Panc1 (cell line): ENCODE measurements around the gene ATP1A3. TPM values are rescaled to one million over a fixed set of nuclear protein-coding genes. Genes with fewer than 3 reads are reported as not detected.
A peak's percentile ranks its signal among the peaks of the same experiment; 100 is the strongest.

Experiments used
- ATAC-seq: fragments of 200-7000 bp; cut with Tn5 transposase; 2 replicates; pipeline ENCODE4 v1.9.1; 2020; ENCODE audit warnings: mild to moderate bottlenecking, moderate library complexity
- BruUV-seq: library from RNA; stranded (reverse); fragments of 400-500 nt; replicated peaks from 2 replicates; lab custom pipeline; 2021; lab: Mats Ljungman, UMichigan
- CTCF ChIA-PET: fragments of 300-600 bp; sonication (Branson Sonifier 250); formaldehyde crosslinking; loops from one replicate; lab custom pipeline; 2022; ENCODE audit warnings: antibody characterized with exemption; lab: Charles Lee
- POLR2A ChIA-PET: fragments of 300-600 bp; sonication (Branson Sonifier 250); formaldehyde crosslinking; loops from one replicate; lab custom pipeline; 2022; ENCODE audit warnings: antibody characterized with exemption; lab: Charles Lee
- DNase-seq: peaks from one replicate; pipeline ENCODE4 v3.0.0-alpha.2; 2010; ENCODE audit warnings: low read depth, low spot score
- H3K27ac ChIP-seq: 2 replicates; pipeline ENCODE4 v1.5.1; 2011; ENCODE audit warnings: mild to moderate bottlenecking, low read length, inconsistent platforms
- H3K27me3 ChIP-seq: fragments of 200-500 bp; sonication (Bioruptor generic); 2 replicates; pipeline ENCODE4 v1.6.0; 2014; ENCODE audit warnings: low read length, inconsistent platforms; ENCODE audit not compliant: control insufficient read depth, insufficient read depth
- H3K36me3 ChIP-seq: fragments of 200-500 bp; sonication (Bioruptor generic); 2 replicates; pipeline ENCODE4 v1.5.1; 2014; ENCODE audit warnings: inconsistent platforms, mild to moderate bottlenecking, low read length, moderate library complexity; ENCODE audit not compliant: control insufficient read depth, insufficient read depth
- H3K4me1 ChIP-seq: 2 replicates; pipeline ENCODE4 v1.5.1; 2011; ENCODE audit warnings: inconsistent platforms, mild to moderate bottlenecking, low read length, moderate library complexity; ENCODE audit not compliant: control insufficient read depth, insufficient read depth
- H3K4me3 ChIP-seq, 2 experiments: 2 replicates each; pipeline ENCODE4 v1.5.1; 2011 to 2012; ENCODE audit warnings: low read depth in 2 of 2, low read length in 2 of 2, mild to moderate bottlenecking in 2 of 2, inconsistent platforms in 1 of 2, moderate library complexity in 1 of 2
- H3K9me3 ChIP-seq: fragments of 200-500 bp; sonication (Bioruptor generic); 2 replicates; pipeline ENCODE4 v1.5.1; 2014; ENCODE audit warnings: low read depth, mild to moderate bottlenecking, inconsistent platforms, low read length, moderate library complexity; ENCODE audit not compliant: control insufficient read depth, insufficient read depth
- SIN3A ChIP-seq: IDR thresholded peaks from 2 replicates; pipeline ENCODE4 v1.6.1; 2012; ENCODE audit warnings: low read depth, mild to moderate bottlenecking, low read length, moderate library complexity, borderline replicate concordance; ENCODE audit not compliant: insufficient read depth
- TCF7L2 ChIP-seq: IDR thresholded peaks from 2 replicates; pipeline ENCODE4 v1.6.1; 2011; ENCODE audit warnings: mild to moderate bottlenecking, low read depth, low read length, inconsistent platforms
- in situ Hi-C: cut with HindIII; loops from 2 replicates; pipeline ENCODE4 v1.10.0; 2016; ENCODE audit warnings: low sequenced_read_pairs, low pct_unique_long_range_greater_than_20kb
- intact Hi-C: fragments of 100-400 bp; cut with micrococcal nuclease; formaldehyde crosslinking; loops from one replicate; pipeline ENCODE4 v1.10.0; 2022; ENCODE audit not compliant: unreplicated experiment
- total RNA-seq: library from RNA; stranded (reverse); gene quantifications from one replicate; pipeline ENCODE4 v1.2.1, GENCODE V29; 2021; ENCODE audit not compliant: unreplicated experiment
- TF ChIP-seq, protein P1 (sequence below), 2 experiments: IDR thresholded peaks; 2 replicates each; pipeline ENCODE4 v1.6.1; 2011 to 2012; ENCODE audit warnings: low read depth in 2 of 2, control low read depth in 1 of 2, low read length in 1 of 2, mild to moderate bottlenecking in 1 of 2, moderate library complexity in 1 of 2; ENCODE audit not compliant: insufficient read depth in 1 of 2

The ATP1A3 gene
- total RNA-seq, 1 experiment from 2014 or later: 4.9 TPM

DNA sequence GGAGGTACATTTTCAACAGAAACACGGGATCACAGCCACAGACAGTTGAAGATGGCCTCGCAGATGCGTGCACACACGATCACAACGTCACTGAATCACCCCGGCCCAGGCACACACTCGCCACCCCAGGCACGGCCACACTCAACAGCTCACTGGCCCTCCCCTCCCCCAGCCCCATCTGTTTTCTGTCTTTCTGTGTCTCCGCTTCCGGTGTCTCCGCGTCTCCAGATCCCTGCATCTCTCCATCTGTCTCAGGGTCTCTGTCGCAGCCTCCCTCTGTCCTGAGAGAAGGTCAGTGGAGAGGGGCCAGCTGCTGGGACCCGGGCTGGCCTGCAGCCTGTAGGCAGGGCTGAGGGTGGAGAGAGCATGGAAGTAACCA is 3.8 kb upstream of the ATP1A3 start:
- DNase-seq (no peak), ATAC-seq (no peak)
- Histone ChIP-seq H3K36me3 (no peaks in the 10 kb centered on the region; the same call in 1 of the 2 replicates), H3K4me1 (no peaks in the 10 kb centered on the region), H3K27me3 (peaks cover 4% of the 10 kb centered on the region; the same call in 1 of the 2 replicates), H3K4me3 (no peak overlapping the region), H3K9me3 (no peaks in the 10 kb centered on the region), H3K27ac (no peak overlapping the region)
- in situ Hi-C loops: no loop called here
- ChIA-PET POLR2A (no interaction called here), CTCF (no interaction called here)
- TF ChIP-seq, protein P1, sequence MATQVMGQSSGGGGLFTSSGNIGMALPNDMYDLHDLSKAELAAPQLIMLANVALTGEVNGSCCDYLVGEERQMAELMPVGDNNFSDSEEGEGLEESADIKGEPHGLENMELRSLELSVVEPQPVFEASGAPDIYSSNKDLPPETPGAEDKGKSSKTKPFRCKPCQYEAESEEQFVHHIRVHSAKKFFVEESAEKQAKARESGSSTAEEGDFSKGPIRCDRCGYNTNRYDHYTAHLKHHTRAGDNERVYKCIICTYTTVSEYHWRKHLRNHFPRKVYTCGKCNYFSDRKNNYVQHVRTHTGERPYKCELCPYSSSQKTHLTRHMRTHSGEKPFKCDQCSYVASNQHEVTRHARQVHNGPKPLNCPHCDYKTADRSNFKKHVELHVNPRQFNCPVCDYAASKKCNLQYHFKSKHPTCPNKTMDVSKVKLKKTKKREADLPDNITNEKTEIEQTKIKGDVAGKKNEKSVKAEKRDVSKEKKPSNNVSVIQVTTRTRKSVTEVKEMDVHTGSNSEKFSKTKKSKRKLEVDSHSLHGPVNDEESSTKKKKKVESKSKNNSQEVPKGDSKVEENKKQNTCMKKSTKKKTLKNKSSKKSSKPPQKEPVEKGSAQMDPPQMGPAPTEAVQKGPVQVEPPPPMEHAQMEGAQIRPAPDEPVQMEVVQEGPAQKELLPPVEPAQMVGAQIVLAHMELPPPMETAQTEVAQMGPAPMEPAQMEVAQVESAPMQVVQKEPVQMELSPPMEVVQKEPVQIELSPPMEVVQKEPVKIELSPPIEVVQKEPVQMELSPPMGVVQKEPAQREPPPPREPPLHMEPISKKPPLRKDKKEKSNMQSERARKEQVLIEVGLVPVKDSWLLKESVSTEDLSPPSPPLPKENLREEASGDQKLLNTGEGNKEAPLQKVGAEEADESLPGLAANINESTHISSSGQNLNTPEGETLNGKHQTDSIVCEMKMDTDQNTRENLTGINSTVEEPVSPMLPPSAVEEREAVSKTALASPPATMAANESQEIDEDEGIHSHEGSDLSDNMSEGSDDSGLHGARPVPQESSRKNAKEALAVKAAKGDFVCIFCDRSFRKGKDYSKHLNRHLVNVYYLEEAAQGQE (IDR thresholded peaks at IDR 0.05; ENCODE audit: insufficient read depth in 1 of 2, low read depth in 2 of 2, low read length in 1 of 2): 0 out of 4 replicates have a peak, but pooled peaks of 1 of the 2 experiments have one; percentile 25
- no peak for TF ChIP-seq SIN3A
- no TSS peak for BruUV-seq
- intact Hi-C loops: no loop called here

DNA sequence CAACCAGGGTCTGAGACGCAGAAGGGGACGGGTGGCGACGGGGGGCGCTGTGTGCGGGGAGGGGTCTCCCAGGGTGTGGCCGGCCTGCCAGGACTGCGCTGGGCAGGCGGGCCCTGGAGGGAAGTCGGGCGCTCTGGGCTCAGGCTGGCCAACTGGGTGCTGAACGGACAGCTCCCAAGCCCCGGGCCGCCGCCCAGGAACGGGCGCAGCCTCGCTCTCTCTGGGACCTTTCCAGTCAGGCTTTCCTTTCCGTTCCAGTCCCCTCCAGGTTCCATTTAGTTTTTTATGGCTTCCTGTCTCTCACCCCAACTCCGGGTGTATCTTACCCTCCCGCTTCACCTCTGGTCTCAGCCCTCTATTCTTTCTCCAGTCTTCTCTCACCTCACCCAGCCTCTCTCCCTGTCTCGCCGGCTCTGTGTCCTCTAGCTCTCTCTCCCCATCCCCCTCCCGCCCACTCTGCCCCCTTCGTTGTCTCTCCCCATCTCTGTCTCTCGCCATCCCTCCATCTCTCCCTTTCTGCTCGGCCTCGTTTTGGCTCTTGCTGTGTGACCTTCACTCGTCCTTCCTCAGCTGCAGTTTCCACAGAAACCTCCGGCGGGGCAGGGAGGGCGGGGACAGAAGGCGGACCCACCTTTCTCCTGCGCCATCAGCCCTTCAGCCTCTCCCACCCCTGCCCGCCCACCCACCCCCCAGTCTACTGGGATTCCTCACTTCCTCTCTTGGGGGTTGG is 3.3 kb upstream of the ATP1A3 start:
- no peaks in the 10 kb centered on the region for H3K9me3 ChIP-seq
- peaks cover 4% of the 10 kb centered on the region; the same call in 1 of the 2 replicates for H3K27me3 ChIP-seq
- no peaks in the 10 kb centered on the region for H3K4me1 ChIP-seq
- no peak for TF ChIP-seq TCF7L2
- TF ChIP-seq, protein P1 (IDR thresholded peaks at IDR 0.05; ENCODE audit: insufficient read depth in 1 of 2, low read depth in 2 of 2, low read length in 1 of 2): peak; percentile 91 to 96
- H3K27ac ChIP-seq: no peak overlapping the region
- intact Hi-C loops: no loop called here
- H3K36me3 ChIP-seq: no peaks in the 10 kb centered on the region; the same call in 1 of the 2 replicates
- H3K4me3 ChIP-seq: no peak overlapping the region
- CTCF ChIA-PET: interaction anchor here (0.6 kb wide), 1 partner anchor 50 kb away, joined by 8 read pairs; no protein-coding TSS in a partner anchor
- POLR2A ChIA-PET: no interaction called here
- no TSS peak for BruUV-seq
- ATAC-seq (peak; percentile 61; the same call in 1 of the 2 replicates), DNase-seq (no peak)
- in situ Hi-C loops: no loop called here
